ENCODE results near the gene VSIG8.

The VSIG8 gene

DNA sequence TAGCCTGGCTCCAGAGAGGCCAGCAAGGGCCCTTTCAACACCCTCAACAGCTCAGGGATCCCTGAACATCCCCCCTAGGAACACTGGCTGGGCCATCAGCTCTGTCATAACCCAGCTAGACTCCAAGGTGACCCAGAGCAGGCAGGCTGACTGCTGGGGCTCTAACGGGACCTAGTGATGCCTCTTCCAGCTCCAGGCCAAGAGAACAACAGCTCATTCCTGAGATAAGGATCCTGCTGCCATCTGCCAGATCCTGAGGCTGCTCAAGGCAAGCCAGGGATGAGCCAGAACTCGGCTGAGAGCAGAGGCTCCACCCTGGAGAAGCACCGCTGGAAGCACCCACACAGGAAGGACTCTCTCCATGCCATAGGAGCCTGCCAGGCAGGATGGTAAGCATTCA, 2.0 kb downstream of the VSIG8 start:
- H4K20me1 ChIP-seq (ENCODE audit: insufficient read depth, low read length), result no peaks in the 10 kb centered on the region
- H3K4me3 ChIP-seq (ENCODE audit: low read length), result no peak overlapping the region
- no peak overlapping the region for H2AFZ ChIP-seq (ENCODE audit: low read length)
- DNase-seq, result no peak
- H3K79me2 ChIP-seq (ENCODE audit: low read length), result no peaks in the 10 kb centered on the region
- no peaks in the 10 kb centered on the region for H3K9me2 ChIP-seq (replicated peaks; ENCODE audit: insufficient read depth, low read length)
- no peaks in the 10 kb centered on the region for H3F3A ChIP-seq (ENCODE audit: insufficient read depth, low read length)
- no peaks in the 10 kb centered on the region for H3K36me3 ChIP-seq (replicated peaks; ENCODE audit: insufficient read depth, low read length)
- no peak overlapping the region for H3K4me2 ChIP-seq (ENCODE audit: low read depth, low read length)
- no peaks in the 10 kb centered on the region for H3K27me3 ChIP-seq (replicated peaks; ENCODE audit: insufficient read depth, low read length)
- no peaks in the 10 kb centered on the region for H3K9me3 ChIP-seq (replicated peaks; ENCODE audit: insufficient read depth, low read length)
- TF ChIP-seq EZH2 (optimal IDR thresholded peaks at IDR 0.05; ENCODE audit: low read depth, low read length), result no peak
- TF ChIP-seq EZH2phosphoT487 (IDR thresholded peaks at IDR 0.05; ENCODE audit: low read length), result no peak
- TF ChIP-seq CTCF (IDR thresholded peaks at IDR 0.05; ENCODE audit: low read length), result no peak
- H3K4me1 ChIP-seq (ENCODE audit: low read length), result no peaks in the 10 kb centered on the region
- H3K27ac ChIP-seq (ENCODE audit: low read length), result no peak overlapping the region
- no peak overlapping the region for H3K9ac ChIP-seq (ENCODE audit: low read length)

DNA sequence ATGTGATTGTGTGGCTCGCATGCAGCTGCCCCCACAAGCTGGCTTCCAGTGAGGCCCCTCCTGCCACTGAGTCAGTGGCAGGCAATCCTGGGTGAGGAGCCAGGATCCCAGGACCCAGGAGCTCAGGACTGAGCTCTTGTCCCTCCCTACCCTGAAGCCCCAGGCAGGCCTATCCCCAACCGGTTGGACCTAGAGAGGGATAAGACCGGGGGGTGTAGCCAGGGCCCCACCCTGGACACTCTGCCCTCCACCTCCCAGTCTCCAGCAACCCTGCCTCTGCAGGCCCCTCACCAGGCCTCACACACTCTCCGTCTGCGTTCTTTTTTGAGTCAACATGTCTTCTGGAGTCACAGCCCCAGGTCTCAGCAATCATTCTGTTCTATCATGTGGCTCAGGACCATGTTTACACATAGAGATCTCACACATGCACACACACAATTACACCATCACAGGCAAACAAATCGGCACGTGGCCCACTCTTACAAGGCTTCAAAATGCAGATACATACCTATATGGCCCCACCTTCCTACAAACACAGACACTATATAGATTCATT, 2.6 kb downstream of the VSIG8 start:
- H3F3A ChIP-seq (ENCODE audit: insufficient read depth, low read length), result no peaks in the 10 kb centered on the region
- TF ChIP-seq EZH2 (optimal IDR thresholded peaks at IDR 0.05; ENCODE audit: low read depth, low read length) (no peak), EZH2phosphoT487 (IDR thresholded peaks at IDR 0.05; ENCODE audit: low read length) (no peak), CTCF (IDR thresholded peaks at IDR 0.05; ENCODE audit: low read length) (no peak)
- no peak overlapping the region for H3K4me2 ChIP-seq (ENCODE audit: low read depth, low read length)
- no peaks in the 10 kb centered on the region for H4K20me1 ChIP-seq (ENCODE audit: insufficient read depth, low read length)
- no peaks in the 10 kb centered on the region for H3K27me3 ChIP-seq (replicated peaks; ENCODE audit: insufficient read depth, low read length)
- H3K9ac ChIP-seq (ENCODE audit: low read length), result no peak overlapping the region
- no peak for DNase-seq
- no peaks in the 10 kb centered on the region for H3K9me2 ChIP-seq (replicated peaks; ENCODE audit: insufficient read depth, low read length)
- no peak overlapping the region for H2AFZ ChIP-seq (ENCODE audit: low read length)
- H3K9me3 ChIP-seq (replicated peaks; ENCODE audit: insufficient read depth, low read length), result no peaks in the 10 kb centered on the region
- H3K36me3 ChIP-seq (replicated peaks; ENCODE audit: insufficient read depth, low read length), result no peaks in the 10 kb centered on the region
- no peaks in the 10 kb centered on the region for H3K4me1 ChIP-seq (ENCODE audit: low read length)
- no peaks in the 10 kb centered on the region for H3K79me2 ChIP-seq (ENCODE audit: low read length)
- no peak overlapping the region for H3K4me3 ChIP-seq (ENCODE audit: low read length)
- H3K27ac ChIP-seq (ENCODE audit: low read length), result no peak overlapping the region

GRCh38 chr1:159857889-159858288, 4.6 kb downstream of the VSIG8 start:
- Histone ChIP-seq H3K4me3 (ENCODE audit: low read length) (no peak overlapping the region), H3K27ac (ENCODE audit: low read length) (no peak overlapping the region), H3K27me3 (replicated peaks; ENCODE audit: insufficient read depth, low read length) (no peaks in the 10 kb centered on the region), H4K20me1 (ENCODE audit: insufficient read depth, low read length) (no peaks in the 10 kb centered on the region), H3K4me2 (ENCODE audit: low read depth, low read length) (no peak overlapping the region), H3K9me2 (replicated peaks; ENCODE audit: insufficient read depth, low read length) (no peaks in the 10 kb centered on the region), H2AFZ (ENCODE audit: low read length) (no peak overlapping the region), H3K9me3 (replicated peaks; ENCODE audit: insufficient read depth, low read length) (no peaks in the 10 kb centered on the region), H3K79me2 (ENCODE audit: low read length) (no peaks in the 10 kb centered on the region), H3F3A (ENCODE audit: insufficient read depth, low read length) (peaks cover 8% of the 10 kb centered on the region; the same call in 1 of the 2 replicates), H3K9ac (ENCODE audit: low read length) (no peak overlapping the region), H3K4me1 (ENCODE audit: low read length) (no peaks in the 10 kb centered on the region), H3K36me3 (replicated peaks; ENCODE audit: insufficient read depth, low read length) (no peaks in the 10 kb centered on the region)
- TF ChIP-seq EZH2phosphoT487 (IDR thresholded peaks at IDR 0.05; ENCODE audit: low read length), result no peak
- no peak for DNase-seq

- Histone ChIP-seq H3K4me3 (ENCODE audit: low read length) (no peak overlapping the region), H3K27me3 (replicated peaks; ENCODE audit: insufficient read depth, low read length) (no peaks in the 10 kb centered on the region), H3K36me3 (replicated peaks; ENCODE audit: insufficient read depth, low read length) (no peaks in the 10 kb centered on the region), H3K9ac (ENCODE audit: low read length) (no peak overlapping the region), H3K4me1 (ENCODE audit: low read length) (peaks cover 4% of the 10 kb centered on the region; the same call in 1 of the 2 replicates), H3K79me2 (ENCODE audit: low read length) (no peaks in the 10 kb centered on the region), H3K27ac (ENCODE audit: low read length) (no peak overlapping the region), H3K9me2 (replicated peaks; ENCODE audit: insufficient read depth, low read length) (no peaks in the 10 kb centered on the region), H3K4me2 (ENCODE audit: low read depth, low read length) (no peak overlapping the region), H4K20me1 (ENCODE audit: insufficient read depth, low read length) (no peaks in the 10 kb centered on the region), H2AFZ (ENCODE audit: low read length) (no peak overlapping the region), H3K9me3 (replicated peaks; ENCODE audit: insufficient read depth, low read length) (no peaks in the 10 kb centered on the region), H3F3A (ENCODE audit: insufficient read depth, low read length) (peaks cover 8% of the 10 kb centered on the region; the same call in 1 of the 2 replicates)
- TF ChIP-seq EZH2phosphoT487 (IDR thresholded peaks at IDR 0.05; ENCODE audit: low read length) (no peak), CTCF (IDR thresholded peaks at IDR 0.05; ENCODE audit: low read length) (no peak), EZH2 (optimal IDR thresholded peaks at IDR 0.05; ENCODE audit: low read depth, low read length) (no peak)
- no peak for DNase-seq
These were observed 5.9 kb downstream of the VSIG8 start for GRCh38 chr1:159856576-159856975.

All from MM.1S (cell line).